H1 (cell line): Measurements from ENCODE around the gene PBX3. TPM values are rescaled to one million over a fixed set of nuclear protein-coding genes. Genes with fewer than 3 reads are reported as not detected.
A peak's percentile ranks its signal among the peaks of the same experiment; 100 is the strongest.

Experiments used
- CTCF ChIA-PET: fragments of 300-600 bp; sonication (Branson Sonifier 250); formaldehyde crosslinking; loops from one replicate; lab custom pipeline; 2021; ENCODE audit not compliant: partially characterized antibody; lab: Charles Lee
- POLR2A ChIA-PET: fragments of 300-600 bp; sonication (Branson Sonifier 250); formaldehyde crosslinking; loops from one replicate; lab custom pipeline; 2021; ENCODE audit warnings: inconsistent platforms; ENCODE audit not compliant: partially characterized antibody; lab: Charles Lee
- DNase-seq, 2 experiments: peaks; one replicate each; pipeline versions ENCODE4 v3.0.0 to v3.0.0-alpha.2; 2010 to 2022; ENCODE audit warnings: low spot score in 2 of 2, low read depth in 1 of 2, mixed read lengths in 1 of 2
- FAIRE-seq: peaks from 2 replicates; lab custom pipeline; 2011; peaks lifted over from hg19 to GRCh38; lab: Jason Lieb, UNC
- H2AFZ ChIP-seq: 2 replicates; pipeline ENCODE4 v1.8.1; 2012; ENCODE audit warnings: low read length, inconsistent platforms
- H2AK5ac ChIP-seq: 2 replicates; pipeline ENCODE4 v1.6.1; 2013; ENCODE audit warnings: low read depth, low read length
- H2BK120ac ChIP-seq: replicated peaks from 2 replicates; pipeline ENCODE3; 2013; ENCODE audit warnings: low read depth, low read length, inconsistent platforms
- H2BK12ac ChIP-seq: 2 replicates; pipeline ENCODE4 v1.6.1; 2013; ENCODE audit warnings: low read depth, low read length
- H2BK15ac ChIP-seq: 2 replicates; pipeline ENCODE4 v1.6.1; 2013; ENCODE audit warnings: low read length
- H2BK20ac ChIP-seq: 2 replicates; pipeline ENCODE4 v1.6.1; 2013; ENCODE audit warnings: low read length
- H2BK5ac ChIP-seq: 2 replicates; pipeline ENCODE4 v1.6.1; 2013; ENCODE audit warnings: low read depth, low read length
- H3K14ac ChIP-seq: 2 replicates; pipeline ENCODE4 v1.6.1; 2013; ENCODE audit warnings: inconsistent platforms; ENCODE audit not compliant: insufficient read length
- H3K18ac ChIP-seq: 2 replicates; pipeline ENCODE4 v1.6.1; 2013; ENCODE audit warnings: low read length; ENCODE audit errors: extremely low read depth
- H3K23ac ChIP-seq: 2 replicates; pipeline ENCODE4 v1.6.1; 2013; ENCODE audit warnings: inconsistent platforms; ENCODE audit not compliant: insufficient read length
- H3K23me2 ChIP-seq: 2 replicates; pipeline ENCODE4 v1.6.1; 2013; ENCODE audit warnings: low read depth, low read length
- H3K27ac ChIP-seq: 2 replicates; pipeline ENCODE4 v1.6.1; 2011; ENCODE audit warnings: low read depth, low read length, inconsistent platforms
- H3K27me3 ChIP-seq, 4 experiments: replicated peaks in 1 of 4; 1 replicate in 1 of 4; 2 replicates in 3 of 4; pipeline versions ENCODE4 v1.6.1 to v1.8.1; 2011 to 2013; ENCODE audit warnings: low read length in 3 of 4, mild to moderate bottlenecking in 3 of 4, inconsistent platforms in 2 of 4, mixed read lengths in 2 of 4, moderate library complexity in 1 of 4; ENCODE audit not compliant: control insufficient read depth in 3 of 4, insufficient read depth in 3 of 4; ENCODE audit errors: extremely low read depth in 1 of 4
- H3K36me3 ChIP-seq, 4 experiments: 2 replicates each; pipeline versions ENCODE4 v1.6.1 to v1.8.1; 2011 to 2013; ENCODE audit warnings: mild to moderate bottlenecking in 4 of 4, low read length in 3 of 4, moderate library complexity in 2 of 4, control low read depth in 1 of 4, inconsistent platforms in 1 of 4; ENCODE audit not compliant: insufficient read depth in 4 of 4, control insufficient read depth in 2 of 4
- H3K4ac ChIP-seq: replicated peaks from 2 replicates; pipeline ENCODE3; 2013; ENCODE audit warnings: low read length, low read depth, mixed read lengths, inconsistent platforms; ENCODE audit not compliant: insufficient read length
- H3K4me1 ChIP-seq, 4 experiments: replicated peaks in 1 of 4; 1 replicate in 1 of 4; 2 replicates in 3 of 4; pipeline versions ENCODE4 v1.6.1 to v1.8.1; 2011 to 2013; ENCODE audit warnings: low read length in 3 of 4, inconsistent platforms in 2 of 4, mixed read lengths in 1 of 4; ENCODE audit not compliant: insufficient read depth in 4 of 4, control insufficient read depth in 3 of 4
- H3K4me2 ChIP-seq, 2 experiments: 2 replicates each; pipeline versions ENCODE4 v1.6.1 to v1.8.1; 2011 to 2013; ENCODE audit warnings: low read depth in 2 of 2, low read length in 2 of 2, control low read depth in 1 of 2, inconsistent platforms in 1 of 2, mild to moderate bottlenecking in 1 of 2; ENCODE audit not compliant: insufficient read depth in 1 of 2
- H3K4me3 ChIP-seq, 4 experiments: fragments of 200-600, 300-600 bp in 1 of 4; sonication (generic), shearing (Covaris generic), sonication (Bioruptor Twin) in 1 of 4; 2 replicates each; pipeline versions ENCODE4 v1.5.1 to v1.8.1; 2011 to 2016; ENCODE audit warnings: low read length in 4 of 4, low read depth in 3 of 4, control low read depth in 2 of 4, inconsistent platforms in 2 of 4, mild to moderate bottlenecking in 2 of 4, mixed read lengths in 1 of 4, moderate library complexity in 1 of 4; ENCODE audit not compliant: insufficient read depth in 2 of 4; ENCODE audit errors: extremely low read depth in 1 of 4
- H3K56ac ChIP-seq: replicated peaks from 2 replicates; pipeline ENCODE3; 2013; ENCODE audit warnings: low read depth, mild to moderate bottlenecking, mixed read lengths, low read length, inconsistent platforms; ENCODE audit not compliant: insufficient read length
- H3K79me1 ChIP-seq: 2 replicates; pipeline ENCODE4 v1.6.1; 2013; ENCODE audit warnings: low read depth, low read length, control low read depth
- H3K79me2 ChIP-seq, 2 experiments: 2 replicates each; pipeline versions ENCODE4 v1.6.1 to v1.8.1; 2012 to 2013; ENCODE audit warnings: low read length in 2 of 2, mild to moderate bottlenecking in 2 of 2, inconsistent platforms in 1 of 2; ENCODE audit not compliant: insufficient read depth in 2 of 2, control insufficient read depth in 1 of 2
- H3K9ac ChIP-seq, 4 experiments: replicated peaks in 1 of 4; 1 replicate in 1 of 4; 2 replicates in 3 of 4; pipeline versions ENCODE4 v1.6.1 to v1.8.1; 2011 to 2013; ENCODE audit warnings: low read depth in 3 of 4, low read length in 3 of 4, control low read depth in 2 of 4, mild to moderate bottlenecking in 2 of 4, moderate library complexity in 2 of 4, inconsistent platforms in 1 of 4; ENCODE audit errors: extremely low read depth in 1 of 4
- H3K9me3 ChIP-seq, 2 experiments: 2 replicates each; pipeline versions ENCODE4 v1.6.1 to v1.8.1; 2012 to 2013; ENCODE audit warnings: mild to moderate bottlenecking in 2 of 2, moderate library complexity in 2 of 2, control low read depth in 1 of 2, inconsistent platforms in 1 of 2, low read depth in 1 of 2, low read length in 1 of 2, mixed read lengths in 1 of 2; ENCODE audit not compliant: insufficient read depth in 2 of 2
- H4K20me1 ChIP-seq, 2 experiments: replicated peaks in 1 of 2; 2 replicates each; pipeline versions ENCODE3 to v1.8.1; 2011 to 2013; ENCODE audit warnings: inconsistent platforms in 2 of 2, low read length in 2 of 2, mild to moderate bottlenecking in 1 of 2; ENCODE audit not compliant: insufficient read depth in 2 of 2, control insufficient read depth in 1 of 2
- H4K5ac ChIP-seq: 2 replicates; pipeline ENCODE4 v1.6.1; 2013; ENCODE audit warnings: low read length, low read depth, mixed read lengths, inconsistent platforms; ENCODE audit not compliant: insufficient read length
- H4K8ac ChIP-seq: 2 replicates; pipeline ENCODE4 v1.8.0; 2013; ENCODE audit warnings: mild to moderate bottlenecking, moderate library complexity, low read length, inconsistent platforms; ENCODE audit not compliant: insufficient read depth; ENCODE audit errors: extremely low read depth
- H4K91ac ChIP-seq: replicated peaks from 2 replicates; pipeline ENCODE3; 2013; ENCODE audit warnings: low read length, mixed read lengths, inconsistent platforms; ENCODE audit not compliant: insufficient read length
- WGBS, 2 experiments: shearing (Covaris generic) in 1 of 2; methylation state at CpG; one replicate each; pipeline versions ENCODE4 v1.1.6 to v1.1.7; 2013 to 2015; ENCODE audit warnings: low lambda C conversion rate in 2 of 2, mixed read lengths in 2 of 2, inconsistent platforms in 1 of 2, low coverage in 1 of 2, missing lambda C conversion rate in 1 of 2; ENCODE audit not compliant: insufficient replicate concordance in 2 of 2, insufficient coverage in 1 of 2, insufficient read length in 1 of 2; ENCODE audit errors: extremely low coverage in 1 of 2, missing lambda C conversion rate in 1 of 2; 5-methylcytosine and 5-hydroxymethylcytosine counted together
- polyA plus RNA-seq, 7 experiments: library from polyadenylated mRNA; depleted of rRNA in 3 of 7; stranded (reverse) in 5 of 7; unstranded in 2 of 7; fragments of >200 nt in 5 of 7; fragments of 200-250 nt in 2 of 7; gene quantifications; 1 replicate in 5 of 7; 2 replicates in 1 of 7; 4 replicates in 1 of 7; pipeline versions ENCODE4 v1.2.1 to v1.2.3, GENCODE V29; 2011 to 2013; ENCODE audit warnings: missing spikeins in 2 of 7, mixed read lengths in 2 of 7
- total RNA-seq: library from RNA; stranded (reverse); fragmentation: NEBNext Ultra II Directional; extraction: Animal tissue kit (Norgen Biotek cat#: 25700); gene quantifications from 2 replicates; pipeline ENCODE4 v1.2.1, GENCODE V29; 2021

PBX3 gene
- total and polyA plus RNA-seq, 2 of the 8 experiments (the other 6 are each of a cell fraction or from before 2014, with no cell fraction given), result 22.7 to 44.3 TPM

GRCh38 chr9:125732562-125732961, 14.6 kb upstream of the PBX3 start:
- Histone ChIP-seq H2BK120ac (no peak overlapping the region), H3K9ac (no peak overlapping the region), H3K56ac (no peak overlapping the region), H3K4me2 (peak overlapping the region in 1 of 2 experiments; percentile 37; a peak in 1 of 4 replicates), H2AFZ (no peak overlapping the region), H2BK20ac (no peak overlapping the region), H2BK5ac (no peak overlapping the region), H3K27me3 (no peaks in the 10 kb centered on the region), H3K27ac (no peak overlapping the region), H2BK12ac (no peak overlapping the region), H3K23me2 (no peaks in the 10 kb centered on the region), H3K14ac (no peak overlapping the region), H3K9me3 (no peaks in the 10 kb centered on the region), H4K8ac (no peak overlapping the region), H3K36me3 (no peaks in the 10 kb centered on the region), H4K20me1 (no peaks in the 10 kb centered on the region), H4K5ac (no peak overlapping the region), H3K4me3 (no peak overlapping the region), H4K91ac (no peak overlapping the region), H3K4ac (no peak overlapping the region), H3K79me2 (no peaks in the 10 kb centered on the region), H3K4me1 (peaks cover 0 to 4% (median 2%) of the 10 kb centered on the region in 4 experiments; a peak in 3 of 7 replicates), H3K79me1 (no peaks in the 10 kb centered on the region), H2BK15ac (0 out of 2 replicates have a peak overlapping the region, but pooled peaks have one; percentile 61), H3K23ac (no peak overlapping the region), H2AK5ac (no peak overlapping the region), H3K18ac (no peak overlapping the region; the same call in 1 of the 2 replicates)
- ChIA-PET POLR2A (interaction anchor here (0.6 to 1.4 kb wide), 2 partner anchors 13 to 40 kb away, joined by 4 to 6 read pairs; no protein-coding TSS in a partner anchor), CTCF (no interaction called here)
- WGBS, 2 experiments, result 88% methylated on average over 2 of the region's 2 CpGs; no CpG with 5 or more reads in 1 of the 2 experiments
- DNase-seq (peak in 1 of 2 experiments; percentile 54), FAIRE-seq (no peak)
